K562 (cell line): Measurements from ENCODE around the gene FXN. TPM values are rescaled to one million over a fixed set of nuclear protein-coding genes. Genes with fewer than 3 reads are reported as not detected.

Source experiments
- ATAC-seq: fragments of 200-7000 bp; cut with Tn5 transposase; 3 replicates; pipeline ENCODE4 v1.9.1; 2020; ENCODE audit warnings: moderate library complexity
- BruUV-seq: library from RNA; stranded (reverse); fragments of 400-500 nt; replicated peaks from 2 replicates; lab custom pipeline; 2021; lab: Mats Ljungman, UMichigan
- CTCF ChIA-PET: fragments of 300-600 bp; formaldehyde crosslinking; extraction: SDS; loops from one replicate; lab custom pipeline; 2021; ENCODE audit warnings: low intra/inter-chr PET ratio; lab: Yijun Ruan, JAX
- POLR2A ChIA-PET: fragments of 300-600, 350-650 bp; sonication (Branson Sonifier 250); formaldehyde crosslinking; extraction: SDS; loops from one replicate; lab custom pipeline; 2021; ENCODE audit warnings: antibody characterized with exemption, inconsistent platforms; lab: Yijun Ruan, JAX
- DNase-seq, 4 experiments: peaks; one replicate each; pipeline versions ENCODE4 v3.0.0 to v3.0.0-alpha.2; 2011 to 2018; ENCODE audit warnings: low spot score in 3 of 4, mixed read lengths in 3 of 4; ENCODE audit errors: extremely low read depth in 1 of 4
- FAIRE-seq: peaks from 2 replicates; lab custom pipeline; 2011; peaks lifted over from hg19 to GRCh38; lab: Jason Lieb, UNC
- H2AFZ ChIP-seq: 2 replicates; pipeline ENCODE4 v1.6.0; 2011; ENCODE audit warnings: low read depth, low read length, control low read depth, inconsistent platforms
- H3K27ac ChIP-seq: fragments of 200-600 bp; 3 replicates; pipeline ENCODE4 v1.8.0; 2011; ENCODE audit warnings: low read depth, mild to moderate bottlenecking, control low read depth, inconsistent platforms, low read length, moderate library complexity, mixed read lengths; ENCODE audit errors: extremely low read depth
- H3K27me3 ChIP-seq, 2 experiments: fragments of 300-600 bp in 1 of 2; 2 replicates in 1 of 2; 3 replicates in 1 of 2; pipeline versions ENCODE4 v1.6.0 to v1.8.0; 2011; ENCODE audit warnings: inconsistent platforms in 2 of 2, low read length in 2 of 2, mild to moderate bottlenecking in 1 of 2, mixed read lengths in 1 of 2, moderate library complexity in 1 of 2; ENCODE audit not compliant: control insufficient read depth in 2 of 2, insufficient read depth in 2 of 2
- H3K36me3 ChIP-seq: fragments of 300-600 bp; 3 replicates; pipeline ENCODE4 v1.8.0; 2011; ENCODE audit warnings: mild to moderate bottlenecking, low read length, inconsistent platforms; ENCODE audit not compliant: control insufficient read depth, insufficient read depth
- H3K4me1 ChIP-seq, 2 experiments: fragments of 200-600 bp in 1 of 2; replicated peaks in 1 of 2; 2 replicates in 1 of 2; 3 replicates in 1 of 2; pipeline versions ENCODE4 v1.5.1 to v1.8.0; 2011; ENCODE audit warnings: inconsistent platforms in 2 of 2, low read length in 2 of 2, mild to moderate bottlenecking in 1 of 2, mixed read lengths in 1 of 2, moderate library complexity in 1 of 2; ENCODE audit not compliant: control insufficient read depth in 2 of 2, insufficient read depth in 2 of 2
- H3K4me2 ChIP-seq: 2 replicates; pipeline ENCODE4 v1.6.1; 2011; ENCODE audit warnings: low read length, control low read depth, inconsistent platforms, mixed read lengths; ENCODE audit not compliant: insufficient read depth
- H3K4me3 ChIP-seq: fragments of 200-600 bp; sonication (generic), shearing (Covaris generic); 2 replicates; pipeline ENCODE4 v1.5.1; 2016; ENCODE audit warnings: control low read depth, inconsistent platforms
- H3K79me2 ChIP-seq: fragments of 200-600 bp; 3 replicates; pipeline ENCODE4 v1.8.0; 2011; ENCODE audit warnings: low read length, inconsistent platforms; ENCODE audit not compliant: control insufficient read depth, insufficient read depth
- H3K9ac ChIP-seq, 2 experiments: 2 replicates each; pipeline versions ENCODE4 v1.6.0 to v1.6.1; 2011; ENCODE audit warnings: low read depth in 2 of 2, low read length in 2 of 2, control low read depth in 1 of 2, inconsistent platforms in 1 of 2, mild to moderate bottlenecking in 1 of 2, mixed read lengths in 1 of 2; ENCODE audit not compliant: insufficient read depth in 1 of 2
- H3K9me1 ChIP-seq: one replicate; pipeline ENCODE4 v1.6.0; 2011; ENCODE audit warnings: inconsistent platforms, mild to moderate bottlenecking, low read length, moderate library complexity; ENCODE audit not compliant: control insufficient read depth, insufficient read depth
- H3K9me3 ChIP-seq: replicated peaks from 2 replicates; pipeline ENCODE4 v1.5.1; 2011; ENCODE audit warnings: low read depth, low read length, inconsistent platforms; ENCODE audit not compliant: control insufficient read depth, insufficient read depth
- H4K20me1 ChIP-seq: replicated peaks from 2 replicates; pipeline ENCODE4 v1.6.1; 2011; ENCODE audit warnings: low read length, inconsistent platforms, mixed read lengths; ENCODE audit not compliant: control insufficient read depth, insufficient read depth
- HMGXB4 ChIP-seq: sonication (generic); formaldehyde crosslinking; IDR thresholded peaks from 2 replicates; pipeline ENCODE4 v1.8.1; 2023; ENCODE audit warnings: mild to moderate bottlenecking, missing genetic modification reagents
- PKNOX1 ChIP-seq: fragments of 450-650 bp; IDR thresholded peaks from 2 replicates; pipeline ENCODE4 v1.6.1; 2016
- PRDM10 ChIP-seq: fragments of 450-650 bp; IDR thresholded peaks from 2 replicates; pipeline ENCODE4 v1.6.1; 2018; ENCODE audit not compliant: partially characterized antibody
- RBM39 ChIP-seq: fragments of 200-400 bp; formaldehyde crosslinking; optimal IDR thresholded peaks from 2 replicates; pipeline ENCODE3; 2018; ENCODE audit warnings: low read depth, low read length
- TAL1 ChIP-seq: fragments of 450-650 bp; IDR thresholded peaks from 2 replicates; pipeline ENCODE4 v1.6.1; 2016; ENCODE audit warnings: mild to moderate bottlenecking
- TCF15 ChIP-seq: fragments of 250-450 bp; sonication (Bioruptor Pico); IDR thresholded peaks from 2 replicates; pipeline ENCODE4 v1.8.0; 2022; ENCODE audit warnings: moderate library complexity, mild to moderate bottlenecking, inconsistent platforms
- XRCC4 ChIP-seq: IDR thresholded peaks from one replicate; pipeline ENCODE4 v1.6.1; 2011; ENCODE audit not compliant: insufficient read depth, insufficient read length; ENCODE audit errors: extremely low read depth
- ZNF592 ChIP-seq: fragments of 450-650 bp; IDR thresholded peaks from 2 replicates; pipeline ENCODE4 v1.6.1; 2017; ENCODE audit warnings: antibody characterized with exemption, mild to moderate bottlenecking
- ZNF717 ChIP-seq: fragments of 250-450 bp; sonication (Bioruptor Pico); IDR thresholded peaks from 2 replicates; pipeline ENCODE4 v1.5.0; 2021
- WGBS: fragments of 100-300 bp; shearing (Covaris generic); methylation state at CpG from one replicate; pipeline ENCODE4 v1.1.6; 2016; ENCODE audit warnings: low coverage, mixed read lengths; ENCODE audit not compliant: insufficient coverage; ENCODE audit errors: missing lambda C conversion rate; 5-methylcytosine and 5-hydroxymethylcytosine counted together
- in situ Hi-C: fragments of 300-500 bp; cut with MboI; formaldehyde crosslinking; loops from 4 replicates; pipeline ENCODE4 v1.15.0; 2018; ENCODE audit warnings: inconsistent platforms, mixed read lengths
- intact Hi-C: fragments of 100-400 bp; cut with micrococcal nuclease; formaldehyde crosslinking; loops from 2 replicates; pipeline ENCODE4 v1.14.2; 2022
- polyA plus RNA-seq, 8 experiments: library from polyadenylated mRNA; depleted of rRNA in 4 of 8; stranded (reverse) in 5 of 8; unstranded in 3 of 8; fragments of >200 nt; fragmentation: Nextera tagmentation in 2 of 8; fragmentation: Illumina TruSeq in 1 of 8; extraction: Ambion mirVana in 2 of 8; extraction: Trizol in 1 of 8; gene quantifications; 2 replicates each; pipeline versions ENCODE4 v1.2.1 to v1.2.3, GENCODE V29; 2011 to 2014; ENCODE audit warnings: inconsistent platforms in 1 of 8, missing spikeins in 1 of 8
- total RNA-seq, 7 experiments: library from RNA; depleted of rRNA in 6 of 7; stranded (reverse); fragments of >200 nt in 6 of 7; fragmentation: Illumina TruSeq in 2 of 7; extraction: Trizol in 2 of 7; gene quantifications; 2 replicates each; pipeline versions ENCODE4 v1.2.1 to v1.2.3, GENCODE V29; 2011 to 2021; ENCODE audit warnings: low replicate concordance in 1 of 7

FXN gene
- total and polyA plus RNA-seq, 9 of the 15 experiments (the other 6 are each of a cell fraction or from before 2014, with no cell fraction given) = 7.6 to 51.5 (median 30.3) TPM

- CTCF ChIA-PET = interaction anchor here (1.5 kb wide), 1 partner anchor 157 kb away, joined by 5 read pairs; no protein-coding TSS in a partner anchor
- TF ChIP-seq TCF15 (CRISPR knock-in tag) (no peak), PKNOX1 (no peak), HMGXB4 (CRISPR knock-in tag) (no peak), XRCC4 (no peak), ZNF592 (peak; percentile 32; the same call in 1 of the 2 replicates), RBM39 (no peak), TAL1 (no peak), PRDM10 (peak; percentile 13), ZNF717 (CRISPR knock-in tag) (no peak)
- Histone ChIP-seq H3K9ac (peak overlapping the region; percentile 86 to 98; a peak in 3 of 4 replicates), H3K27ac (peak overlapping the region; percentile 86), H3K36me3 (peaks cover 20% of the 10 kb centered on the region), H3K27me3 (no peaks in the 10 kb centered on the region), H4K20me1 (no peaks in the 10 kb centered on the region; the same call in 1 of the 2 replicates), H3K79me2 (peaks cover 58% of the 10 kb centered on the region), H3K9me1 (no peaks in the 10 kb centered on the region), H3K9me3 (no peaks in the 10 kb centered on the region), H2AFZ (peak overlapping the region; percentile 92), H3K4me2 (peak overlapping the region; percentile 97), H3K4me3 (peak overlapping the region; percentile 84), H3K4me1 (peaks cover 0 to 3% of the 10 kb centered on the region in 2 experiments; a peak in 2 of 5 replicates)
- intact Hi-C loops (no loop called here), in situ Hi-C loops (loop anchor here (25.0 kb wide), 1 partner anchor 901 kb away; no protein-coding TSS in a partner anchor)
- FAIRE-seq = no peak
- peak; percentile 20 for ATAC-seq
- POLR2A ChIA-PET = interaction anchor here (1.0 to 1.8 kb wide), 2 partner anchors 8 to 134 kb away, joined by 3 to 4 read pairs; no protein-coding TSS in a partner anchor
- peak in 1 of 4 experiments; percentile 12 for DNase-seq
- no TSS peak for BruUV-seq
- 14% methylated on average over 10 of the region's 10 CpGs for WGBS
Observed at GRCh38 chr9:69036799-69037198, 1.2 kb downstream of the FXN start.
